Brain microvascular endothelial cell (primary cell): ENCODE measurements around the gene CYFIP1.
A peak's percentile ranks its signal among the peaks of the same experiment; 100 is the strongest.

Experiments
- DNase-seq: peaks from one replicate; pipeline ENCODE4 v3.0.0-alpha.2; 2020
- H3K27ac ChIP-seq: fragments of 250-450 bp; sonication (Bioruptor Pico); 2 replicates; pipeline ENCODE4 v1.5.1; 2020; ENCODE audit warnings: mild to moderate bottlenecking, moderate library complexity
- H3K27me3 ChIP-seq: fragments of 250-450 bp; sonication (Bioruptor Pico); replicated peaks from 2 replicates; pipeline ENCODE4 v1.5.1; 2020; ENCODE audit warnings: mild to moderate bottlenecking
- H3K36me3 ChIP-seq: fragments of 250-450 bp; sonication (Bioruptor Pico); replicated peaks from 2 replicates; pipeline ENCODE4 v1.5.1; 2020; ENCODE audit warnings: mild to moderate bottlenecking
- H3K4me3 ChIP-seq: 2 replicates; pipeline ENCODE4 v1.5.1; 2011; ENCODE audit warnings: low read depth, mild to moderate bottlenecking, control low read depth, low read length, moderate library complexity
- in situ Hi-C: cut with HindIII; loops from 2 replicates; pipeline ENCODE4 v1.10.0; 2017; ENCODE audit warnings: low sequenced_read_pairs, low pct_ligation_motif_present
- TF ChIP-seq, protein P1 (sequence below): IDR thresholded peaks from 2 replicates; pipeline ENCODE4 v1.5.1; 2011; ENCODE audit warnings: low read depth, mild to moderate bottlenecking, moderate library complexity, low read length, control low read depth, inconsistent platforms; ENCODE audit errors: missing control alignments

The CYFIP1 gene

DNA sequence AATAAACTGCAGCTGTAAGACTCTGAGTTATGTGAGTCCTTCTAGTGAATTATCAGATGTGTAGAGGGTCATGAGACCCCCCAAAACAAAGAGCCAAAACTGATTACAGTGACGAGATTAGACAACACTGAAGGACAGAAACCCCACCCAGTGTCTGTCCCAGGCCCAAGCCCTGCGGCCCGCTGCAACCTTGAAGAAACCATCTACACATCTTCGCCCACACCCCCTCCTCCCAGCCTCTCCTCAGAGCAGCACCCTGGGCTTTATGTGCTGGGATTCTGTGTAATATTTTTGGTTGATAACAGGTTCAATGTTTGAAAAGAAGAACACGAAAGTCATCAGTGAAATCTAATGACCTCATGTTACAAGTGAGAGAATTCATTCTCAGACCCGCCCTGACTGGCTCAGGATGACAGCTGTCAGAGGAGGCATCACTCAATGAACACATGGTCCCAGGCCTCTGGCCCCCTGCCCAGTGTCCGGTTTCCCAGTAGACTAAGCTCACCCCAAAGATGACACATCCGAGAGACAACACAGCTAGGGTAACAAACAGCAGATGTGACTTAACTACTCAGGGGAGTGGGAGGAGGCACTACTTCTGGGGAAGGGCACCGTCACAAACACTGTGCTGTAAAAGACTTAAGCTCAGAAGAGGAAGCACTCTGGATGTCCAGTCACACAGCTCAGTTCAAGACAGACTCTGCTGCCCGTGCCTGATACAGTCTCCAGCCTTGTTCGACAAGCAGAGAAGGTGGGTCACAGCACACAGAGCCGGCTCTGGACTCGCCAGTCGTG, 92.8 kb downstream of the CYFIP1 start:
- in situ Hi-C loops, result no loop called here
- H3K4me3 ChIP-seq, result no peak overlapping the region
- H3K36me3 ChIP-seq, result peaks cover 15% of the 10 kb centered on the region
- peak; percentile 91 for DNase-seq
- no peaks in the 10 kb centered on the region for H3K27me3 ChIP-seq
- H3K27ac ChIP-seq, result peak overlapping the region; percentile 90
- TF ChIP-seq, protein P1, sequence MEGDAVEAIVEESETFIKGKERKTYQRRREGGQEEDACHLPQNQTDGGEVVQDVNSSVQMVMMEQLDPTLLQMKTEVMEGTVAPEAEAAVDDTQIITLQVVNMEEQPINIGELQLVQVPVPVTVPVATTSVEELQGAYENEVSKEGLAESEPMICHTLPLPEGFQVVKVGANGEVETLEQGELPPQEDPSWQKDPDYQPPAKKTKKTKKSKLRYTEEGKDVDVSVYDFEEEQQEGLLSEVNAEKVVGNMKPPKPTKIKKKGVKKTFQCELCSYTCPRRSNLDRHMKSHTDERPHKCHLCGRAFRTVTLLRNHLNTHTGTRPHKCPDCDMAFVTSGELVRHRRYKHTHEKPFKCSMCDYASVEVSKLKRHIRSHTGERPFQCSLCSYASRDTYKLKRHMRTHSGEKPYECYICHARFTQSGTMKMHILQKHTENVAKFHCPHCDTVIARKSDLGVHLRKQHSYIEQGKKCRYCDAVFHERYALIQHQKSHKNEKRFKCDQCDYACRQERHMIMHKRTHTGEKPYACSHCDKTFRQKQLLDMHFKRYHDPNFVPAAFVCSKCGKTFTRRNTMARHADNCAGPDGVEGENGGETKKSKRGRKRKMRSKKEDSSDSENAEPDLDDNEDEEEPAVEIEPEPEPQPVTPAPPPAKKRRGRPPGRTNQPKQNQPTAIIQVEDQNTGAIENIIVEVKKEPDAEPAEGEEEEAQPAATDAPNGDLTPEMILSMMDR, result no peak

DNA sequence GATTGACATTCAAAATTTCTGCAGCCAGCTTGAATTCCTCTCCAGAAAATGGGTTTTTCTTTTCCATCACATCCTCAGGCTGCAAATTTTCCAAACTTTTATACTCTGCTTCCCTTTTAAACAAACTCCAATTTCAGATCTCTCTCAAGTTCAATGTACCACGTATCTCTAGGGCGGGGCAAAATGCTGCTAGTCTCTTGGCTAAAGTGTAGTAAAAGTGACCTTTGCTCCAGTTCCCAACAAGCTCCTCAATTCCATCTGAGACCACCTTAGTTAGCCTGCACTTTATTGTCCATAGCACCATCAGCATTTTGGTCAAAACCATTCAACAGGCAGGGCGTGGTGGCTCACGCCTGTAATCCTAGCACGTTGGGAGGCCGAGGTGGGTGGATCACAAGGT, 95.0 kb downstream of the CYFIP1 start:
- in situ Hi-C loops, result no loop called here
- Histone ChIP-seq H3K27me3 (no peaks in the 10 kb centered on the region), H3K4me3 (no peak overlapping the region), H3K36me3 (peaks cover 21% of the 10 kb centered on the region), H3K27ac (no peak overlapping the region)
- TF ChIP-seq, protein P1, result no peak
- DNase-seq, result no peak

GRCh38 chr15:22884344-22884743, 95.8 kb downstream of the CYFIP1 start:
- Histone ChIP-seq H3K4me3 (no peak overlapping the region), H3K27me3 (no peaks in the 10 kb centered on the region), H3K27ac (no peak overlapping the region), H3K36me3 (peaks cover 22% of the 10 kb centered on the region)
- TF ChIP-seq, protein P1, result peak; percentile 35
- DNase-seq, result no peak
- in situ Hi-C loops, result no loop called here

DNA sequence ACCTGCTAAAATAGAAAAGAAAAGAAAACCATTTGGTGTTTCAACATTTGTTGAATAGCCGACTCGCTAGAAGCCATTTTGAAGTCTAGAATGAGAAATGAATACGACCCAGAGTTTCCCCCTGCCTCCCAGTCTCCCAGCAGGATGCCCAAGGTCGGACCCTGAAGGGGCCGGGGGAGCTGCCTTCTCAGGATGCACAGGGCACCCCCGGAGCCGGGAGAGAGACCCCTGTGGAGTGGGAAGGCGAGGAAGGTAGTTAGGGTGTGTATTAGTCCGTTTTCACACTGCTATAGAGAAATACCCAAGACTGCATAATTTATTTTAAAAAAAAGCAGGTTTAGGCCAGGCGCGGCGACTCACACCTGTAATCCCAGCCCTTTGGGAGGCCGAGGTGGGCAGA, 97.0 kb downstream of the CYFIP1 start:
- no peak overlapping the region for H3K4me3 ChIP-seq
- no peak overlapping the region for H3K27ac ChIP-seq
- no peak for DNase-seq
- peaks cover 25% of the 10 kb centered on the region for H3K36me3 ChIP-seq
- H3K27me3 ChIP-seq, result no peaks in the 10 kb centered on the region
- in situ Hi-C loops, result no loop called here
- TF ChIP-seq, protein P1, result no peak

DNA sequence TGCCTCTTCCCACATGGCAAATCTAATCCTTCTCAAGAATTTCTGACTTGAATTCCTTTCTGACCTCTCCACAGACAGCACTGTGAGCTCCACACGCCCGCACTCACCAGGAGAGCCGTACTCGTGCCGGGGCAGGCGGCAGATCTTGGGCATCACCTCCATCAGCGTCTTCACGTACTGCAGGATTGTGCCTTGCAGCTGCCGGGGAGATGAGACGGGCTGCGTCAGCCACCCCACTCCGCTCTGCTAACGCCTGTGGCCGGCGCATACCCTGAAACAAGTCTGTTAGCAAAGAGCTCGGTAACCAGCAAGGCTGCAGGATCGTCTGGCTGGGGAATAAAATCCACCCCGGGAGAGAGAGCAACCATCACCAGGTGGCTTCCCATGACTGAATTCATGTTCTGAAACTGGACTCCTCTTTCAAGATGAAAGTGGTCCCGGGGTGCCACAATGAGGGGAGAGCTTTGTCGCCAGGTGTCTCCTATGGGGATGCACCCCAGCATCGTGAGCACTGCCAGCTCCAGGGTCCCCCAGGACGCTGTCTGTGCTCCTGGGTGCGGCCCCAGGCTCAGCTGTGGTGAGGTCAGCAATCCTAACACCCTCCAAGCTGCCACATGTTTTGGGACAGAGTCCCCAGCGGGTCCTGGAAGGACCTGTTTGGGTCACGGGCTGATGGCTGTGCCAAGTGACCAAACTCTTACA, 98.3 kb downstream of the CYFIP1 start:
- TF ChIP-seq, protein P1, result no peak
- Histone ChIP-seq H3K27ac (no peak overlapping the region), H3K36me3 (peaks cover 34% of the 10 kb centered on the region), H3K4me3 (no peak overlapping the region), H3K27me3 (no peaks in the 10 kb centered on the region)
- in situ Hi-C loops, result no loop called here
- DNase-seq, result no peak
